Effector memory CD8-positive, alpha-beta T cell (primary cell): ENCODE data around the gene TRIP4.

ENCODE experiments used
- ATAC-seq: fragments of 150-1000 bp; cut with Tn5 transposase; replicated peaks from 2 replicates; pipeline ENCODE4 v1.10.0; 2021; ENCODE audit warnings: mild to moderate bottlenecking, moderate library complexity
- DNase-seq, 3 experiments: peaks; one replicate each; pipeline ENCODE4 v3.0.0; 2021
- H3K27ac Mint-ChIP-seq, 2 donors: one replicate each; pipeline ENCODE4 v1.8.0; 2022; ENCODE audit warnings: mild to moderate bottlenecking in 2 of 2, mixed read lengths in 2 of 2, moderate library complexity in 2 of 2
- H3K27me3 Mint-ChIP-seq, 2 donors: one replicate each; pipeline ENCODE4 v1.8.0; 2022; ENCODE audit warnings: mixed read lengths in 2 of 2
- H3K36me3 Mint-ChIP-seq: one replicate; pipeline ENCODE4 v1.8.0; 2022; ENCODE audit warnings: mild to moderate bottlenecking, moderate library complexity, mixed read lengths; ENCODE audit not compliant: insufficient read depth
- H3K4me1 Mint-ChIP-seq, 2 donors: one replicate each; pipeline ENCODE4 v1.8.0; 2022; ENCODE audit warnings: low read depth in 2 of 2, mixed read lengths in 2 of 2
- H3K4me3 Mint-ChIP-seq, 2 donors: one replicate each; pipeline ENCODE4 v1.8.0; 2022; ENCODE audit warnings: mild to moderate bottlenecking in 2 of 2, mixed read lengths in 2 of 2, moderate library complexity in 2 of 2
- H3K9me3 Mint-ChIP-seq, 2 donors: one replicate each; pipeline ENCODE4 v1.8.0; 2022; ENCODE audit warnings: mixed read lengths in 2 of 2

TRIP4 gene

DNA sequence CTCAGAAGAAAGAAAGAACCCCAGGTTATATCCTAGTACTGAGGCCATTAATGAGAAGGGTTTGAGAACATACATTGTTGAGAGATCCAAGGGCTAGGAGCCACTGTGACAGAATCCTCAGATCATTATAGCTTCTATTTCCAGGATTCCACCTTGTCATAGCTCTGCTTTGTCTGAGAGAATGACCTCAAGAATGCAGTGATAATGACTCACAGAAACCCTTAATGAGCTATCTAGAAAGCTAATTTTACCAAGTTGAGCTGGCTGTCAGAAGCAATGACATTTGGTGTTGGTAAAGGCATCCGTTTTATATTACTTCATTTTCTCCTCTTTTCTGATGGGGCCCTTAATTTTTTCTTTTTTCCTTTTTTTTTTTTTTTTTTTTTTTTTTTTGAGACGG is 10.9 kb downstream of the TRIP4 start:
- Mint-ChIP-seq H3K27ac (no peak overlapping the region), H3K9me3 (no peaks in the 10 kb centered on the region), H3K27me3 (no peaks in the 10 kb centered on the region), H3K4me1 (peaks cover 2 to 4% of the 10 kb centered on the region in 2 donors), H3K4me3 (no peak overlapping the region), H3K36me3 (peaks cover 96% of the 10 kb centered on the region)
- no peak for DNase-seq
- no peak for ATAC-seq

DNA sequence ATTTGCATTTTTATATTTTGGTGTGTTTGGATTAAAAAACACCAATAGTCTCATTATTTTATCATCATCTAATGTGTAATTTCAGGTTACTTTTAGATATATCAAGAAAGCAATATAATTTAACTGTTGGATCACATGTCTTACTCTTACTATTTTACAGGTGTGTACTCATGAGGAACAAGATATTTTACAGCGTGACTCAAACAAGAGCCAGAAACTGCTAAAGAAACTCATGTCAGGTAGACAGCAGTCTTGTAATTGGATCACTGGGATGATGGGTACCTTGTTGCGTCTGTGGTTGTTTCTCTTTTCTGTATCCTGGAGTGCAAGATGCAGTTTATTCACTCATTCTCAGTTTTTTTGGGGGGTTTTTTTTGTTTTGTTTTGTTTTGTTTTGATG is 12.9 kb downstream of the TRIP4 start:
- H3K9me3 Mint-ChIP-seq = no peaks in the 10 kb centered on the region
- peaks cover 89% of the 10 kb centered on the region for H3K36me3 Mint-ChIP-seq
- no peak overlapping the region for H3K4me3 Mint-ChIP-seq
- no peaks in the 10 kb centered on the region for H3K4me1 Mint-ChIP-seq
- H3K27ac Mint-ChIP-seq = peak overlapping the region in 1 of 2 donors; percentile 49
- no peak for ATAC-seq
- no peaks in the 10 kb centered on the region for H3K27me3 Mint-ChIP-seq
- DNase-seq = no peak

DNA sequence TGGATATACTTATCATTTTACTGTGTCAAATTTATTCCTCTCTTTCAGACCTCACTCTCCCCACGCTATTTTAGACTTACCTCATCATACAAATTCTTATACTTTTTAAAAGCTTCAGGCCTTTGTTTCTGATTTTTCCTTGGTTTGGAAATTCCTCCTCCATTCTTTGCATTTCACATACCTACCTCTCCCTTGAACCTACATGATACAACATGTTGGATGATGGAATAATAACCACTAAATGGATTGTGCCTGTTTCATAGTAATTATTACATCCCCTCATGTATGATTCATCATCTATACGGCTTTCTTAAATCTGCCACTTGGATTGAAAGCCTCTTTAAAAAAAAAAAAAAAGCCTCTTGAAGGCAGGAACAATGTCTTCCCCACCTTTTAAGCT is 24.6 kb downstream of the TRIP4 start:
- Mint-ChIP-seq H3K4me3 (no peak overlapping the region), H3K4me1 (peaks cover 0 to 4% of the 10 kb centered on the region in 2 donors), H3K27me3 (no peaks in the 10 kb centered on the region), H3K27ac (peak overlapping the region in 1 of 2 donors; percentile 5), H3K36me3 (peaks cover 74% of the 10 kb centered on the region), H3K9me3 (no peaks in the 10 kb centered on the region)
- ATAC-seq = no peak
- DNase-seq = no peak

DNA sequence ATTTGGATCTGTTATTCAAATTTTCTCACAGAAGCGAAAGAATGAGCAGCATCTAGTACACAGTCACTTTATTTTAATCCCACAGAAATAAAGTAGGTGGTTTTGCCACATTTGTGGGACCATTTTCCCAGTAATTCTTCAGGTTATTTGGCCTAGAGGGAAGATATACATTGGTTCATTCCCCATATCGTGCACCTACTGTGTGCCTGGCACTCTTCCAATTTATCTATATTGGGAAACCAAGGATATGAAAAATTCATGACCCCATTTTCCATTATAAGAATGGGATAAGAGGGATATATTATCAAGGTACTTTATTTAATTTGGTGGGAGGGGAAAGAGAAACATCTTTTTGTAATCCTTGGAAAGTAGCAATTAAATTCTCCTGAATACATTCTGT is 35.1 kb downstream of the TRIP4 start:
- H3K4me1 Mint-ChIP-seq = peaks cover 2 to 10% of the 10 kb centered on the region in 2 donors
- ATAC-seq = no peak
- no peak for DNase-seq
- no peaks in the 10 kb centered on the region for H3K27me3 Mint-ChIP-seq
- H3K36me3 Mint-ChIP-seq = peaks cover 76% of the 10 kb centered on the region
- no peak overlapping the region for H3K4me3 Mint-ChIP-seq
- H3K9me3 Mint-ChIP-seq = no peaks in the 10 kb centered on the region
- no peak overlapping the region for H3K27ac Mint-ChIP-seq

DNA sequence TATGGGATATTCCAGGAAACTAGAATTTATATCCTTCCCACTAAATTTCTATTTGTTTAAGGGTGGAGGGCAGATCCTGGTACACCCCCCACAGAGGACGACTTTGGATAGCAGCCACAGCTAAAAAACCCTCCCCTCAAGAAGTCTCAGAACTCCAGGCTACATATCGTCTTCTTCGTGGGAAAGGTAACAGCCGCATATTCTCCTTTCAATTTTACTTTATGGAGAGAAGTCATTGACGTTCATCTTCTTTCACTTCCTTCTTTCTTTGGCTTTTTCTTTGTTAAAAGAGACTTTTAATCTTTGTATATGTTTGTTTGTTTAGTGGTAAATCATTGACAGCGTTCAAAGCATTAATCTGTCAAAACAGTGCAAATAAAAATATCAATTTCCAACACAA is 36.3 kb downstream of the TRIP4 start:
- H3K27ac Mint-ChIP-seq = peak overlapping the region in 1 of 2 donors; percentile 22

DNA sequence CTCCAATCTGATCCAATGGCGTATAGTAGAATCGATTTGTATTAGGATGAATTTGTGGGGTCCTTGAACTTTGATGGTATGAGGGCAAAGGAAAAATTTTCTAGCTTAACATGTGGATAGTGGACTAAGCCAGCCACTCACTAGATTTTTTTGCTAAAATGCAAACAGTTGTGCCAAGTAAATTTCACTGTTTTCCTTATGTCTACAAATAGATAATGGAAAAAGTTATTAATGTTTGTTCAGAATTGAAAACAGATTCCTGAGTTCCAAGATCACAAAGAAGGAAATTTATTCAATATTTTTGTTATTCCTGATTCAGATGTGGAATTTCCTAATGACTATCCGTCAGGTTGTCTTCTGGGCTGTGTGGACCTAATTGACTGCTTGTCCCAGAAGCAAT is 37.6 kb downstream of the TRIP4 start:
- Mint-ChIP-seq H3K27me3 (no peaks in the 10 kb centered on the region), H3K27ac (no peak overlapping the region), H3K4me3 (no peak overlapping the region), H3K9me3 (no peaks in the 10 kb centered on the region), H3K4me1 (peaks cover 12 to 23% of the 10 kb centered on the region in 2 donors), H3K36me3 (peaks cover 60% of the 10 kb centered on the region)
- no peak for DNase-seq
- ATAC-seq = no peak

More for the DNA sequence above, 36.3 kb downstream of the TRIP4 start:
- Mint-ChIP-seq H3K9me3 (no peaks in the 10 kb centered on the region), H3K36me3 (peaks cover 67% of the 10 kb centered on the region), H3K4me1 (peaks cover 3 to 13% of the 10 kb centered on the region in 2 donors), H3K27me3 (no peaks in the 10 kb centered on the region), H3K4me3 (no peak overlapping the region)
- ATAC-seq = no peak
- DNase-seq = no peak

DNA sequence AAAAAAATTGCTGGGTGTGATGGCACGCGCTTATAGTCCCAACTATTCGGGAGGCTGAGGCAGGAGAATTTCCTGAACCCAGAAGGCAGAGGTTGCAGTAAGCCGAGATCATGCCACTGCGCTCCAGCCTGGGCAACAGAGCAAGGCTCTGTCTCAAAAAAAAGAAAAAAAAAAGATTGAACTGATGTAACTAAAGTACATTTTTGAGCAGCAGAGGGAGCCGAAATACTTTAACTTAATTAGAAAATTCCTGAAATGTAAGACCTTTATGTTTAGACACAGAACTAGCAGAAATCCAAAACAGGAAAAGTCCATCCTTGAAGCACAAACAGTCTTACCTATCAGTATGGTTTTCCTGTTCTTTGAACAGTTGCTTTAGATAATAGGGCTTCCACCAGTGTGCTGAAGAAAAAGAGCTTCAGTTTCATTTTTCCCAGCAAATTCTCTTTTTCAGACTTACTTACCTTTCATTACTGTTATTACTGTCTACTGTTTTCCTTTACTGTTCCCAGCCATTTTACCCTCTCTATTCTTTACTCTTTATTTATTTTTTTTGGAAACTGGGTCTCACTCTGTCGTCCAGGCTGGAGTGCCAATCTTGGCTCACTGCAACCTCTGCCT is 39.3 kb downstream of the TRIP4 start:
- Mint-ChIP-seq H3K9me3 (no peaks in the 10 kb centered on the region), H3K27me3 (no peaks in the 10 kb centered on the region), H3K36me3 (peaks cover 55% of the 10 kb centered on the region), H3K27ac (peak overlapping the region; percentile 18 to 84), H3K4me1 (peaks cover 14 to 34% of the 10 kb centered on the region in 2 donors), H3K4me3 (no peak overlapping the region)
- no peak for DNase-seq
- ATAC-seq = no peak

DNA sequence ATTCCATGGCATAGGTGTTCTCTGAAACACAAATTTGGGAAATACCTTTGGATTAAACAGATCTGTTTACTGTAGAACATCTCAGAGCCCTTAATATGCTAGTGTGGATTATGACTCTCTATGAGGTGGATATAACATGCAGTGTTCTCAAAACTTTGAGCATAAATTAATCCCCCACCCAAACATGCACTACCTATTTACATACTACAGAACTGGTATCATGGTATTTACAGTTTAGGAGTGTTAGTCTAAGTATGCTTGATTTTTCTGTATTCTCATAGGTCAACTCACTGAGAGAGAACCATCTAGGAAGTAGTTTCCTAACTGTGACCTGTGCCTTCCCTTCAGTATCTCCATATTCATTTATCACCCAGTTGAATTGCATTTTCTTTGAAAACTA is 41.8 kb downstream of the TRIP4 start:
- no peaks in the 10 kb centered on the region for H3K9me3 Mint-ChIP-seq
- DNase-seq = no peak
- H3K4me1 Mint-ChIP-seq = peaks cover 14 to 34% of the 10 kb centered on the region in 2 donors
- ATAC-seq = no peak
- H3K4me3 Mint-ChIP-seq = peak overlapping the region in 1 of 2 donors; percentile 41
- peaks cover 41% of the 10 kb centered on the region for H3K36me3 Mint-ChIP-seq
- H3K27me3 Mint-ChIP-seq = no peaks in the 10 kb centered on the region
- H3K27ac Mint-ChIP-seq = peak overlapping the region in 1 of 2 donors; percentile 81

DNA sequence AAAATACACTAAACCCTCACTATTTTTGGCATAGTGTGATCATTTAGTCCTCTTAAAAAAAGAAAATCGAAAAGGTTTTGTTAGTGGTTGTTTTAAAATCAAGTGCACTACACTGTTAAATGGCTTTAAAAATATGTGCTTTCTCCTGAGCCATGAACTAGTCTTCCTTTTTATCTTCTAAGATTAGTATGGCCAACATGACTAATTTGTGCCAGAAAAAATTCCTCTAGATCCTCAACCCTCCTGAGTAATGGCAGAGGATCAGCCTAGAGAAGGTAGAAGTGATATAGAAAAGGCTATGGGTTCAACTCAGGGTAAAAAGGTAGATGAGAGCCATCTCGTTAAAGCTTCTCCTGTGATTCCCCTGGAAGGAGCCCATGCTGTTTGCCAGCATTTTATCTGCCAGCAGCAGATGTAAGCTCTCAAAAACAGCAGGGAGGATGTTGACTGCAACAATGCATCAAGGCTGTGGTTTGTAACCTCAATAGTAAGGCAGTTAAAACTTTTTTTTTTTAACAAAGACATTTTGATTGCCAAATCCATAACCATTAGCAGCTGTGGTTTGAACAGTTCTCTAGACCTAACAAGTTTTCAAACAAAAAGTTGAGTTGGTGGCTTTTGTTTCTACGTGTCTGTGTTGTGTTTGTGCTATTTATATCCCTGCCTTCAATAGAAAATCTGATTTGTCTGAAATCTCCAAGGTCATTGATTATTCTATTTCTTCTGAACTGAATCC is 42.5 kb downstream of the TRIP4 start:
- Mint-ChIP-seq H3K4me1 (peaks cover 14 to 34% of the 10 kb centered on the region in 2 donors), H3K27ac (peak overlapping the region; percentile 41 to 81), H3K27me3 (no peaks in the 10 kb centered on the region), H3K36me3 (peaks cover 33% of the 10 kb centered on the region), H3K4me3 (peak overlapping the region; percentile 41 to 56), H3K9me3 (no peaks in the 10 kb centered on the region)
- DNase-seq (peak; percentile 27 to 45 (median 34)), ATAC-seq (peak; percentile 99)

DNA sequence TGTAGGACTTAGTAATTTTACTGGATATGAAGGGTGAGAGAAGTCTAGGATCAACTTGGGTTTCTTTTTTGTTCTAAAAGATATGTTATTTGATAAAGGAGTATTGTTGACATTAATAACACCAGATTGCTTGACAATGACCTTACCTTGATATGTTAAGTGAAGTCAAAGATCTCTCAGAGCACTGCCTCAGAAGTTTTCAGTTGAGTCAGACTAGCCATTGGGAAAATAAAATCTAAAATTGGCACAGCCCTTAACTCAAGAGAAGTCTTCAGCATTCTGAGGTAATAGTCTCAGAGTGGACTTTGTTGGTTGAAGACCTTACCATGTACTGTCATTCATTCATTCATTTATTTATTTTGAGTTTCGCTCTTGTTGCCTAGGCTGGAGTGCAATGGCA is 50.3 kb downstream of the TRIP4 start:
- peaks cover 7 to 30% of the 10 kb centered on the region in 2 donors for H3K4me1 Mint-ChIP-seq
- ATAC-seq (no peak), DNase-seq (no peak)
- H3K36me3 Mint-ChIP-seq = peaks cover 13% of the 10 kb centered on the region
- no peaks in the 10 kb centered on the region for H3K27me3 Mint-ChIP-seq
- no peaks in the 10 kb centered on the region for H3K9me3 Mint-ChIP-seq
- H3K27ac Mint-ChIP-seq = peak overlapping the region in 1 of 2 donors; percentile 24
- H3K4me3 Mint-ChIP-seq = no peak overlapping the region

DNA sequence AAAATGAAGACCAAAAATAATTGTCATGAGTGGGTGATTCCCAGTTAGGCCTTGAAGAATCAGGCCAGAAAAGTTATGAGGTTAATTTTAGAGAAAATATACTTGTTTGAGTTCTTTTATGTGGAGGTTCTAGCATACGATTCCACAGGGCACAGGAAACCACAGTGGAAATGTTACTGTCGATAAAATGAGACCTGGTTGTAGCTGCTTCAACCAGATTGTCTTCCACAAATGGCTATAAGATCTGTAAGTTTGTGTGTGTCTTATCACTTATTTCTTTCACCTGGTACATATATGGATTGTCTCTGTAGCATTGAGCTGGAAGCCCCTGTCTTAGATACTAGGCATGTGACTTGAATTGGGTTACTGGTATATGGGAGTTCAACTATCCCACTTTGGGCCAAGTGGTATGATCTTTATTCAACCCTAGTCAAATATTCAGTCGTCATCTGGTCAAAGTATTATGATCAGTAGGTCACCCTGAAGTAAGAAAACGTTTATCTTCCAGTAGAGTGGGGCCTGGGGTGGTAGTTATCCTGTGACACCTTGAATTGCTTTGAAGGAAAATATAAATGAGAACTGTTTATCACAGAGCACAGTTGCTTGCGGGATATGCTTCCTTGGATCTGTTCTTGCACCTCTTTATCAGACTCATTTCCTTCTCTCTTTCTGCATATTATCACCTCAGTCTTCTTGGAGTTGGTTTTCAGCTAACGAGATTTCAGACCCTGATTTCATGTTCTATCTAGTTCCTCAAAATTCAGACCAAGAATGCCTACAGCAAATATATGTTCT is 51.2 kb downstream of the TRIP4 start:
- Mint-ChIP-seq H3K4me3 (no peak overlapping the region), H3K4me1 (peaks cover 13 to 33% of the 10 kb centered on the region in 2 donors), H3K36me3 (peaks cover 8% of the 10 kb centered on the region), H3K27me3 (no peaks in the 10 kb centered on the region), H3K27ac (peak overlapping the region in 1 of 2 donors; percentile 24), H3K9me3 (no peaks in the 10 kb centered on the region)
- DNase-seq (no peak), ATAC-seq (no peak)

DNA sequence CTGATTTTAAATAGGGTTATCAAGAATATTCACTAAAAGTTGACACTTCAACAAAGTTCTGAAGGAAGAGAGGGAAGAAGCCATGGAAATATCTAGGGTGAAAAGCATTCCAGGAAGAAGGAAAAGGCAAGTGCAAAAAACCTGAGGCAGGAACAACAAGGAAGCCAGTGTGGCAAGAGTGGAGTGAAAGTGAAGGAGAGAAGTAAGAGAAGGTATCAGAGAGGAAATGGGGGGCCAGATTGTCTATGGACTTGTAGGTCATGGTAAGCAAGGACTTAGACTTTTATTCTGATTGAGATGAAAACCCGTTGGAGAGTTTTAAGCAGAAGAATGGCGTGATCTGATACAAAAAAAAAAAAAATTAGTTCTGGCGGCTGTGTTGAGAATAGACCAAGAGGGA is 54.2 kb downstream of the TRIP4 start:
- ATAC-seq (no peak), DNase-seq (no peak)
- H3K4me3 Mint-ChIP-seq = no peak overlapping the region
- peaks cover 25% of the 10 kb centered on the region for H3K36me3 Mint-ChIP-seq
- no peaks in the 10 kb centered on the region for H3K27me3 Mint-ChIP-seq
- H3K9me3 Mint-ChIP-seq = no peaks in the 10 kb centered on the region
- H3K27ac Mint-ChIP-seq = peak overlapping the region in 1 of 2 donors; percentile 2
- H3K4me1 Mint-ChIP-seq = peaks cover 18 to 40% of the 10 kb centered on the region in 2 donors

DNA sequence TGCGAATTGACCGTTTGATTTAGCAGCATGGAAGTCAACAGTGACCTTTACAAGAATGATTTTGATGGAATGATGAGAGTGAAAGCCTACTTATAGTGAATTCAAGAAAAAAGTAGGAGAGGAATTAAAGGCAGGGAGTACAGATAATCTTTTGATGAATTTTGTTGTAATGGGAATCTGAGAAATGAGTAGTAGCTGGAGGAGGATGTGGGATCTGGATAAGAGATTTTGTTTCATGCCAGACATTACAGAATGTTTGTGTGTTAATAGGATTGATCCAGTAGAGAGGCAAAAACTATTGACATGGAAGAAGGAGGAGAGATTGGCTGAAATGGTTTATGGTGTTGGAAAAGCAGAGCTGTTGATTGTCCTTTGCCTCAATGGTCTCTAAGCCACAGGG is 55.4 kb downstream of the TRIP4 start:
- ATAC-seq = no peak
- no peak for DNase-seq
- Mint-ChIP-seq H3K4me1 (peaks cover 19 to 39% of the 10 kb centered on the region in 2 donors), H3K9me3 (no peaks in the 10 kb centered on the region), H3K27ac (peak overlapping the region; percentile 1 to 3), H3K36me3 (peaks cover 30% of the 10 kb centered on the region), H3K4me3 (no peak overlapping the region), H3K27me3 (no peaks in the 10 kb centered on the region)
